Large intestine (tissue), 3 donors: ENCODE results near the gene ZNF574. TPM values are rescaled to one million over a fixed set of nuclear protein-coding genes. Genes with fewer than 3 reads are reported as not detected.
A peak's percentile ranks its signal among the peaks of the same experiment; 100 is the strongest.
"Not testable (repeated sequence)": the region's sequence is repeated elsewhere in the genome, so short reads cannot be mapped to it uniquely, and the experiment has no call there.

Source experiments
- DNase-seq, 2 donors: peaks; one replicate each; pipeline versions ENCODE4 v3.0.0 to v3.0.0-alpha.2; 2013
- H3K27ac ChIP-seq: one replicate; pipeline ENCODE4 v1.5.1; 2013; ENCODE audit warnings: low read length
- H3K27me3 ChIP-seq: 2 replicates; pipeline ENCODE4 v1.6.1; 2013; ENCODE audit warnings: low read length; ENCODE audit not compliant: control insufficient read depth, insufficient read depth
- H3K36me3 ChIP-seq: 2 replicates; pipeline ENCODE4 v1.6.1; 2013; ENCODE audit warnings: low read length; ENCODE audit not compliant: control insufficient read depth, insufficient read depth
- H3K4me1 ChIP-seq: one replicate; pipeline ENCODE4 v1.6.1; 2013; ENCODE audit warnings: low read length; ENCODE audit not compliant: control insufficient read depth, insufficient read depth
- H3K4me3 ChIP-seq: one replicate; pipeline ENCODE4 v1.5.1; 2013; ENCODE audit warnings: low read length
- H3K9me3 ChIP-seq: one replicate; pipeline ENCODE4 v1.6.1; 2013; ENCODE audit warnings: mild to moderate bottlenecking, low read depth, low read length, moderate library complexity; ENCODE audit not compliant: control insufficient read depth
- WGBS: methylation state at CpG from one replicate; pipeline ENCODE4 v1.1.5; 2013; ENCODE audit warnings: low lambda C conversion rate; ENCODE audit not compliant: insufficient coverage; 5-methylcytosine and 5-hydroxymethylcytosine counted together
- polyA plus RNA-seq: library from polyadenylated mRNA; unstranded; fragments of 120-200 nt; gene quantifications from one replicate; pipeline ENCODE4 v1.2.1, GENCODE V29; 2013

The ZNF574 gene
- polyA plus RNA-seq, 1 donor, result 15.1 TPM

DNA sequence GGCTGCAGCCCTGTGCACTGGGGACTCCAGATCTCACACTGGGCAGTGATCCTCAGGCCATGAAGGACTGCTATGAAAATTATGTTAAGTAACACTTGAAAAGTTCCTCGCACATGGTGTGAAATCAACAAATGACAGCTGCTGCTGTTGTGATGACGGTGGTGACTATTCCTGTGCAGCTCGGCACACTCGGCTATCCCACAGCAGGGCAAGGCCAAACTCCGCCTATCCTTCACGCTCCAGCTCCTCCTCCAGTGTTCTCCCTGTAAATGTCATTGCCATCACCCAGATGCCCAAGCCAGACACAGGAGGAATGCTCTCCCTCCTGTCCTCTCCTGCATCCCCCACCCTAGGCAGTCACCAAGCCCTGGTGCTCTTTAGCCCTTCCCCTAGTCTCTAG, 37.3 kb upstream of the ZNF574 start:
- no peak overlapping the region for H3K27ac ChIP-seq
- H3K9me3 ChIP-seq, result no peaks in the 10 kb centered on the region
- no CpG with 5 or more reads among the region's 6 CpGs for WGBS
- H3K27me3 ChIP-seq, result no peaks in the 10 kb centered on the region
- H3K4me3 ChIP-seq, result no peak overlapping the region
- DNase-seq, result no peak
- no peaks in the 10 kb centered on the region for H3K36me3 ChIP-seq
- no peaks in the 10 kb centered on the region for H3K4me1 ChIP-seq

DNA sequence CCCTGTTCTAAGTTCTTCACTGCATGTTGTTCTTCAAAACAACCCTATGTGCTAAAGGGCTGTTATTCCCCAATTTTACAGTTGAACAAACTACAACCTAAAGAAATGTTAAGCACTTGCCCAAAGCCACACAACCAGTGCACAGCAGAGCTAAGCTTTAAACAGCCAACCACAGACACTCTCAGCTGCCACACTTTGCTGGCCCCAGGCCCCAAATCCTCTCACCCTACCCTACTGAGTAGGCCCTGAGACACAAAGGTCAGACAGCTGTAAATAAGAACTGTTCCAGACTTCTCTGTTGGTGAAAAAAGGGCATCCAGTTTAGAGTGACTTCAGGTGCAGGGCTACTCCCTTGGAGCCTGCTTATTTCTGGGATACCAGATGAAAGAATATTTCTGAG, 35.9 kb upstream of the ZNF574 start:
- Histone ChIP-seq H3K9me3 (no peaks in the 10 kb centered on the region), H3K4me1 (no peaks in the 10 kb centered on the region), H3K27me3 (peaks cover under 1% of the 10 kb centered on the region), H3K27ac (no peak overlapping the region), H3K36me3 (no peaks in the 10 kb centered on the region), H3K4me3 (no peak overlapping the region)
- DNase-seq, result no peak

DNA sequence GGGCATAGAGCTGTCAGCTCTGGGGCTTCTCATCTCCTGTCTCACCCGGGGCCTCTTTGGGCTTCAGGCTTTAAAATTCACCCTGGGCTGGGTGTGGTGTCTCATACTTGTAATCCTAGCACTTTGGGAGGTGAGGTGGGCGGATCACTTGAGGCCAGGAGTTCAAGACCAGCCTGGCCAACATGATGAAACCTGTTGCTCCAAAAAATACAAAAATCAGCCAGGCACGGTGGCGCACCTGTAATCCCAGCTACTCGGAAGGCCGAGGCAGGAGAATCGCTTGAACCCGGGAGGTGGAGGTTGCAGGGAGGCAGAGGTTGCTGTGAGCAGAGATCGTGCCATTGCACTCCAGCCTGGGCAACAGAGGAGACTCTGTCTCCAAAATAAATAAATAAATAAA, 35.5 kb upstream of the ZNF574 start:
- DNase-seq, H3K9me3 ChIP-seq: not testable (repeated sequence)
- WGBS, result no CpG with 5 or more reads among the region's 9 CpGs

DNA sequence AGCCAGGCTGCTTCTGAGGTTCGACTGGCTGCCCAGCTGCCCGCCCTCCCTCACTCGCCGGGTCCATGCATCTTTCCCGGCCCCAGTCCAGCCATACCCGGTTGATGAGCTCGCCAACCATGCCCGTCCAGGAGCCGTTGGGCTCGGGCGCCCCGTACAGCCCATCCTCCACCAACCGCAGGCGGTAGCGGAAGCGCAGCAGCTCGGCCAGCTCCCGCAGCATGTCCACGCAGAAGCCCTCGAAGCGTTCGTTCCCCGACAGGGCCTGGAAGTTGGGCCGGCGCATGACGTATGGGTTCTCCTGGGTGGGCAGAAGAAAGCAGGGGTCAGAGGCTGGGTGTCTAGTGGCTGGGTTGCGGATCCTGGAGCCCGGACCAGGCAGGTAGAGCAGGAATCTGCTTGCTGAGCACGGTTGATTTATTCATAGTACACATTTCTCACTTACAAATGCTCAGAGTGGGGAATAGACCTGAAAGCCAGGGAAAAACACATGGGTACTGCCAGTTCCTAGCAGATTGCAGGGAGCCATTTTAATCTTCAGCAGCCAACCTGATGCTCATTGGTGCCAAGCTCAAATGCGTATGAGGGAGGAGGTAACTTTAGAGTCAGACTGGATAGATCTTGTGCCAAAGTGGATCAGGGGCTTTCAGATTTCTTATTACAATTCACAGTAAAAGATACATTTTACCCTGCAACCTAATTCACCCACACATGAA, 33.4 kb upstream of the ZNF574 start:
- no peak for DNase-seq
- Histone ChIP-seq H3K27me3 (peaks cover 6% of the 10 kb centered on the region), H3K4me3 (no peak overlapping the region), H3K27ac (no peak overlapping the region), H3K9me3 (no peaks in the 10 kb centered on the region), H3K4me1 (no peaks in the 10 kb centered on the region), H3K36me3 (no peaks in the 10 kb centered on the region)
- WGBS, result no CpG with 5 or more reads among the region's 30 CpGs

More for the DNA sequence above, 35.5 kb upstream of the ZNF574 start:
- not testable (repeated sequence) for H3K4me3 ChIP-seq, H3K27me3 ChIP-seq, H3K27ac ChIP-seq, H3K4me1 ChIP-seq, H3K36me3 ChIP-seq

DNA sequence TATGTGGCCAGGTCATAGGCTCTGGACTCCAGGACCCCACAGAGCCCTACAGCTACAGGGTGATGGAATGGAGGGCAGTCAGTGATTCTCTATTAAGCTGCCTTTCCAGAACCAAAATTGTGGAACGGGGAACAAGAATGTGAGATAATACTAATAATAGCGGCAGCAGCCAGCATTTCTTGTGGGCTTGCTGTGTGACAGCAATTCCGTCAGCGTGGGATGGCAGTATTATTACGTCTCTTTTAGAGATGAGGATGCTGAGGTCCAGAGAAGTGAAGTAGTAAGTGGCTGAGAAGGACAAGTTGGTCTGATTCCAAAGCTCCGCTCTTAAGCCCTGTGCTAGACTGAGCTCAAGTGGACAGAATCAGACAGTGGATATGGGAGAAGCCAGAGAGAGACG, 30.4 kb upstream of the ZNF574 start:
- H3K9me3 ChIP-seq, result no peaks in the 10 kb centered on the region
- H3K27me3 ChIP-seq, result peaks cover 6% of the 10 kb centered on the region
- no peak overlapping the region for H3K4me3 ChIP-seq
- no peaks in the 10 kb centered on the region for H3K4me1 ChIP-seq
- H3K36me3 ChIP-seq, result no peaks in the 10 kb centered on the region
- no peak for DNase-seq
- no peak overlapping the region for H3K27ac ChIP-seq
- 100% methylated on average over 3 of the region's 7 CpGs for WGBS

DNA sequence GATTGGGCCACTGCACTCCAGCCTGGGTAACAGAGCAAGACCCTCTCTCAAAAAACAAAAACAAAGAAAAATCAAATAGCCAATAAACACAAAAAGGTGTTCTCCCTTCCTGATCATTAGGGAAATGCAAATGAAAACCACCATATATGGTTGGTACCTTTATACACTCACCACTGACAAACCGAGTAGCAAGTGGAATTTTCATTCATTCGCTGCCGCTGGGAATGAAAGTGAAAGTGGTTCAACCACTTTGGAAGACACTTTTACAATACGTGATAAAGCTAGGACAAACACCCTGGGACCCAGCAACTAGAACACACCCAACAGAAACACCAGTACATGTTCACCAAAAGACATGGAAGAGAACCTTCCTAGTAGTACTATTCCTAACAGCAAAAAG, 27.0 kb upstream of the ZNF574 start:
- Histone ChIP-seq H3K4me3 (no peak overlapping the region), H3K9me3 (no peaks in the 10 kb centered on the region), H3K27me3 (peaks cover 6% of the 10 kb centered on the region), H3K27ac (no peak overlapping the region), H3K4me1 (no peaks in the 10 kb centered on the region), H3K36me3 (no peaks in the 10 kb centered on the region)
- peak in 1 of 2 donors; percentile 66 for DNase-seq
- no CpG with 5 or more reads among the region's 4 CpGs for WGBS

DNA sequence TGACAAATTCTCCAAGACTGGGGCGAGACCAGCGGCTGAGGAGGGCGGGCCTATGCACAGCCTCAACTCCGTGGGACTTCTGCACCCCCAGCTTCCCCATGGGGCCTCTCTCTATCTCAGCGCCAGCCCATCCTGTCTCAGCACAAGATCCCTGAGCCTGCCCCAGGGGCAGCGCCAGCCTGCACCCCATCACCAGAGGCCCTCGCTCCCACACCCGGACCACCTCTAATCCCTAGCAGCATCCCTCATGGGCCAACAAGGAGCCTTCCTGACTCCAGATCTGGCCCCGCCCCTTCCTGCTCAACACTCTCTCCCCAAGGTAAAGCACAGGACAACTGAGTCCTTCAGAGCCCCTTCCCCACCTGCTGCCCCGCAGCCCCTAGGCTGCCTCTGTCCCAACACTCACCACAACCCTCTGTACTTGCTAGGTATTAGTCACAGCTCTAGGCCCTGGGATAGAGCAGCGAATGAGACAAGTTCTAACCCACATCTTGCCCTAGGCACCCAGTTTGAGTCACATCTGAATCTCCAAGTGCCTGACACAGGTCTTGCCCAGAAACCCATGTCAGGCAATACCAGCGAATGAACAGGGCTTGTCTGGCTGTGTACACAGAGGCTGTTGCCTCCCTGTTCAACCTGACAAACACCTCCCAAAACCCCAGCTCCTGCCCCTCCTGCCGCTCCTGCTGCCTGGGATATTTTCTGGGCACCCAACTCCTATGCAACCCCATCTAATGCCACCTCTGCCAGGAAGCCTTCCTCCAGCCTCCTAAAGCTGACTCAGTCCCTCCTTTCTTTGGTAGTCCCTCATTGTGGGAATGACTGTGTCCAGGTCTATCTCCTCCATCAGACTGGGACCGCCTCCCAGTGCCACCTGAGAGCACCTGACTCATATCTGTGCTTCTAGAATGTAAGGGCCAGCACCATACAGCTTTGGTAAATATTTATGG, 24.5 kb upstream of the ZNF574 start:
- WGBS, result no CpG with 5 or more reads among the region's 14 CpGs
- no peak for DNase-seq
- Histone ChIP-seq H3K4me3 (no peak overlapping the region), H3K36me3 (no peaks in the 10 kb centered on the region), H3K9me3 (no peaks in the 10 kb centered on the region), H3K27ac (no peak overlapping the region), H3K27me3 (no peaks in the 10 kb centered on the region), H3K4me1 (no peaks in the 10 kb centered on the region)

DNA sequence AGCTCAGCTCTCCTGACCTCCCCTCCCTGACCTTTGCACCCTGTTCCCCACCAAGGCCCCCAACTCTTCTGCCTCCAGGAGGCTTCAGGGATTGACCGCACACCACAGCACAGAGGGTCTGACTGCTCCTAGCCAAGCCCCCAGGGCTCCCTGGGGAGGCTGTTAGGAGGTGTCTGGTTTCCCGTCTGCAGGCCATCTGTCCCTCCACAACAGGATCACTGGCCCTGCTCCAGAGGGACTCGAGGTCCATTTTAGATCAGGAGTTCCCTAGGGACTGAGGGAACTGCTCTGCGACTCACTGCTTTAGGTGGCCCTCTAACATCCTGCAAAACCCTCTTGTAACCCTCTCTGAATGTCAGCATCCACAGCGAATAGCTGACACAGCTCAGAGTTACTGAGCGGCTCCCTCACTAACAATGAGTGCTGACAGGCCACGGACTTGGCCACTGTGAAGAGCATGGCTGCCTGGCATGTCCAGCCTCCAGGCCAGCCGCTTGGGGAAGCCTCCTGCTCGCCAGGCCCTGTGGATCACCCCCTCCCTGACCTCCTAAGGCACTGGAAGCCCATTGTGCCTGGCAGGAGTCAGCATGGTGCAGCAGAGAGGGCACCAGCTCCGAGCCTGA, 23.6 kb upstream of the ZNF574 start:
- Histone ChIP-seq H3K4me3 (no peak overlapping the region), H3K36me3 (no peaks in the 10 kb centered on the region), H3K27ac (no peak overlapping the region), H3K9me3 (no peaks in the 10 kb centered on the region), H3K27me3 (no peaks in the 10 kb centered on the region), H3K4me1 (no peaks in the 10 kb centered on the region)
- no peak for DNase-seq
- WGBS, result no CpG with 5 or more reads among the region's 10 CpGs

DNA sequence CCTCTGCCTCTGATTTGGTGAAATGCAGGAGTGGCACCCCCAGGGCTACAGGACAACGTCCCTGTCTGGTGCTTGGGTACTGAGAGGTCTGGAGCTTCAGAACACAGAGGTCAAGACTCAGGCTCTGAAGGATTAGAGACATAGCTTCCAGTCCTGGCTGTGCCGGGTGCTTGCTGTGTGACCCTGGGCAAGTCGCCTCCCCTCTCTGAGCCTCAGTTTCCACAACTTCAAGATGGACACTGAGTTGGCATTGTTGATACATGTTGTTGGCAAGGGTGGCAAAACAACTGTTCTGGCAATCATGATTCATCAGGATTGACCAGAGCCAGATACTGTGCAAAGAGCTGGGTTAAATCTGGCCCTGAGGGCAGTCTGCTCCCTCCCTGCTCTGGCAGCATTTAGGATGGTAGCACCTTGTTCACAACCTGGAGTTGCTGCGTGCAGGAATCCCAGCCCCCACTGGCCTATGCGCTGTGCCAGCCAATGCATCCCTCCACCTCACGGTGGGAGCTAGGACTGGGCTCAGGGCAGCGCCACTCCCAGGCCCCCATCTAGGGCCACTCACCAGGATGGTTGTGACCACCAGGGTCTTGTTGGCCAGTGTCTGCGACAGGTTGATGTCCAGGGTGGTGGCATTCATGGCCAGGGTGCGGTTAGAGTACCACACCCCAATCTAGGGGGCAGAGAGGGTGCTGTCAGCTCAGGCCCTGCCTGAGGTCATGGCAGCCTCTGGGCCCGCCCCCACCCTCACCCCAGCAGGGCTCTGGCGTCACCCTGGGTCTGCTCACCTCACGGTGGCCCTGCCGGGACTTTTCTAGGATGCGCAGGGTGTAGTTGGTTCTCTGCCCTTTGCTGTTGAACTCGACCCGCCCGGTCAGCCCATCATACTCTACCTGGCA, 22.7 kb upstream of the ZNF574 start:
- Histone ChIP-seq H3K4me1 (no peaks in the 10 kb centered on the region), H3K4me3 (no peak overlapping the region), H3K36me3 (no peaks in the 10 kb centered on the region), H3K27ac (no peak overlapping the region), H3K9me3 (no peaks in the 10 kb centered on the region), H3K27me3 (no peaks in the 10 kb centered on the region)
- WGBS, result no CpG with 5 or more reads among the region's 17 CpGs
- no peak for DNase-seq

DNA sequence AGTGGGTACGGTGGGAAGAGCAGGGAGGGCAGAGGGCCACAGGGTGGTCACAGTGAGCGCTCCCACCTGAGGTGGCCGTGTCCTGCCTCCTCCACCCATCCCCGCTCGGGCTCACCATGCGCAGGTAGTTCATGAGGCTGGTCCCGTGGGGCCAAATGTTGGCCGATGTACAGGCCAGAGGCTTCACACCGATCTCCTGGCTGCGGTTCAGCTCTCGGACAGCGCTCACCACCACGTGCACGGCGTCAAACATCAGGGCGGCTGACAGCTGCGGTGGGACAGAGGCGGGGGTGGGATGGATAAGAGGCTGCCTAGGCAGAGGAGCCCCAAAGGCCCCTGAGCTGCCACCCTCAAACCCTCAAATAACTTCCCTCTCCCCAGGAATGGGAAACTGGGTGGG, 21.8 kb upstream of the ZNF574 start:
- Histone ChIP-seq H3K36me3 (no peaks in the 10 kb centered on the region), H3K27ac (no peak overlapping the region), H3K4me3 (no peak overlapping the region), H3K4me1 (no peaks in the 10 kb centered on the region), H3K27me3 (no peaks in the 10 kb centered on the region), H3K9me3 (no peaks in the 10 kb centered on the region)
- WGBS, result no CpG with 5 or more reads among the region's 18 CpGs
- DNase-seq, result no peak
